GM19025 (cell line): ENCODE measurements around the gene ATG5.
"Not testable (repeated sequence)": the region's sequence is repeated elsewhere in the genome, so short reads cannot be mapped to it uniquely, and the experiment has no call there.

Experiments used
- ATAC-seq: cut with Tn5 transposase; IDR thresholded peaks from one replicate; pipeline ENCODE4 v1.9.1; 2021; ENCODE audit warnings: mild to moderate bottlenecking, low read depth, moderate library complexity; ENCODE audit not compliant: unreplicated experiment

ATG5 gene

DNA sequence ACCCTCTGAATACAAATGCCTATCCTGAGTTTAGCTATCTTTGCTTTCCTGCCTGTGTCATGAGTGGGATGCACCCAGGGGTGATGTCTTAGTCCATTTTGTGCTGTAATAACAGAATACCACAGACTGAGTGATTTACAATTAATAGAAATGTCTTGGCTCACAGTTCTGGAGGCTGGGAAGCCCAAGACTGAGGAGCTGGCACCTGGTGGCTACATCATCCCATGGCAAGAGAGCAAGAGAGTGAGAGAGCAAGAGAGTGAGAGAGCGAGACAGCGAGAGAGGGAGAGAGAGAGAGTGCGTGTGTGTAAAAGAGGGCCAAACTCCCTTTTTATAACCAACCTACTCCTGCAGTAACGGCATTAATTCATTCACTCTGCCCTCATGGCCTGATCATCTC, 162.6 kb downstream of the ATG5 start:
- no peak for ATAC-seq

DNA sequence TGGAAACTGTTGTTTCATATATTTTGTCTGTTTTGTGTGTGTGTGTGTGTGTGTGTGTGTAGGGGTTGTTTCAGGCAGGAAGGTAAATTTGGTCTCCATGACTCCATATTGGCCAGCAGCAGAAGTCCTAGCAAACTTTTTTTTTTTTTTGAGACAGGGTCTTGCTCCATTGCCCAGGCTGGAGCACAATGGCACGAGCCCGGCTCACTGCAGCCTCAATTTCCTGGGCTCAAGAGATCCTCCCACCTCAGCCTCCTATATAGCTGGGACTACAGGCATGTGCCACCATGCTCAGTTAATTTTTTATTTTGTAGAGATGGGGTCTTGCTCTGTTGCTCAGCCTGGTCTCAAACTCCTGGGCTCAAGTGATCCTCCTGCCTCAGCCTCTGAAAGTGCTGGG, 163.7 kb downstream of the ATG5 start:
- no peak for ATAC-seq

DNA sequence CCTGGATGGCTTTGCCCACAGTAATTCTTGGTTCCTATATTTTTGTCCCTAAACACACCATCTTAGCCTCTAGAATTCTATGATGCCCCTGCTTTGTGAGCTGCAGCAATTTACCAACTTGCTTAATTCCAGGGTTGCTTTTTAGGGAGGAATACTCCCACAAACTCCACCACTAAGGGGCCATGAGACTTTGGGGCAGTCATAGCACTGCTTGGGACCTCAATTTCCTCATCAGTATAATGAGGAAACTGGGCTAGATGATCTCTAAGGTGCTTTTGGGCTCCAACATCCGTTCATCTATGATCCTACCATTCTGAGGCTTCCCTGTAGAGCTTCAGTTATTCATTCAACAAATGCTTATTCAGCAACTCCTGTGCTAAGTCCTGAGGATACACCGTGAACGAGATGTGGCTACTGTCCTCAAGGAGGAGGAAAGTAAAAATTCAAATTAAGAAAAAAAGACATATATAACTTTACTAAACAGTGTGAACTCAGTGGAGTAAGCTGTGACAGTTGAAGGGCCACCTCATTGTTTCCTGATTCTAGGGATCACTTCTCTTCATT, 164.2 kb downstream of the ATG5 start:
- ATAC-seq: no peak

DNA sequence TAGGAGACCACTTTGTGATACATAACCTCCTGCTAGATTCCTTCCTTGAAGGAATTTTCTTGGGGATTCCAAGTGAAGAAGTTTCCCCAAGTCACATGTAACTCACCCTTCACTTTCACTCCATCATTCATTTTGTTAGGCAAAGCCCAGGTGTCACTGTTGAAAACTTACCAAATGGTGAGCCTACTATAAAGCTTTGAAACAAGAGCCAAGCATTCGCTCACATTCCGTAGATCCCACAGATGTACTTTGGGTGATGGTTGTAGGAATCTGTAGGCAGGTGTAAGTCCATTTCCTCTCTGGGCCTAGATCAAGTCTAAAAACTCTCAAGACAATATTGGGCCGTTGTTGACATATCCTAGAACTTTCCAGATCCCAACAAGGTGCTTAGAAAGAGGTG, 165.4 kb downstream of the ATG5 start:
- no peak for ATAC-seq

DNA sequence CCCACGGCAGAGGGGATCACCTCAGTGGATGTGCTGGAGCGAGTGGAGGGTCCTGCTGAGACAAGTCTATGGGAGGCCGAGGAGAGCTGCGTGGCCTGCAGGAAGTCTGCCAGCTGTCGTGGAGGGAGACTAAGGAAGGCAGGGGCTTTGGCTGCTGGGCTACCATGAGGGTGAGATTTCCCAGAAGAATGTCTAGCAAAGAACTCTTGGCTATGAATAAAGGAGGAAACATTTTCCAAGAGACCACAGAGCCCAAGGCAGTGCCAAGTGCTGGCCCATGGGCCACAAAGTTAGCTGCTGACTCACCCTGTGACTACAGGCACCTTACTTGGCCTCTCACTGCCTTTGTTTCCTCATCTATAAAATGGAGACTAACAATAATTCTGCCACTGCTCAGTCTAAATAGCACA, 166.0 kb downstream of the ATG5 start:
- no peak for ATAC-seq

DNA sequence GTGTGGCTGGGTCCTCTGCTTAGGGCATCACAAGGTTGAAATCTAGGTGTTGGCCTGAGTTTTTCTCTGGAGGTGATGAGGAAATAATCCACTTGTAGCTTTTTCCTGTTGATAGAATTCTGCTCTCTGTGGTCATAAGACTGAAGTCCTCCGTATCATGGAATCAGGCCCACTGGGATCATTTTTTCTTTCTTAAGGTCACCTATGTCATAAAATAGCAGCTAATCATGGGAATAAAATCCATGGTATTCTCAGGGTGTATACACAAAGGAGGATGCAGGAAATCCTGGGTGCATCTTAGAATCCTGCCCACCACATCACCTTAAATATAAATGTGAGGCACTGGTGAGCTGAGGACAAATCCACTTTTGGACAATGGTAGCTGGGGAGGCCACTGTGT, 166.7 kb downstream of the ATG5 start:
- no peak for ATAC-seq

DNA sequence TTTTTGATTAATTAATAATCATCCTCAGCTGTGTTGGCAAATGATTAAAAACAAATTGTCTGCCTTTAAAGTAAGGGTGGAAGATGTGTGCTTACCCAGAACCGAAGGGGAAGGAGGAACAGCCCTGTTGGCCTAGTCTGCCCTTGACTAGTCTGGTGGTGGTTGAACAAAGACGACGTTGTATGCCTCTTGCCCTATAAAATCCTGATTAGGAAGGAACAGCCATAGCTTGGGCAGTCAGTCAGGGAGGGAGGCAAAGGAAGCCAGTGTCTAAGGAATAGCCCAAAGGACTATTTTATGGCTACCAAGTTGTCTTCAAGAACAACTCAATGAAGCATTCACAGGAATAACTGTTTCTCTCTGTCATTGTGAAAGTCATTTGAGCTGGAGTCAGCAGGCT, 168.7 kb downstream of the ATG5 start:
- no peak for ATAC-seq

DNA sequence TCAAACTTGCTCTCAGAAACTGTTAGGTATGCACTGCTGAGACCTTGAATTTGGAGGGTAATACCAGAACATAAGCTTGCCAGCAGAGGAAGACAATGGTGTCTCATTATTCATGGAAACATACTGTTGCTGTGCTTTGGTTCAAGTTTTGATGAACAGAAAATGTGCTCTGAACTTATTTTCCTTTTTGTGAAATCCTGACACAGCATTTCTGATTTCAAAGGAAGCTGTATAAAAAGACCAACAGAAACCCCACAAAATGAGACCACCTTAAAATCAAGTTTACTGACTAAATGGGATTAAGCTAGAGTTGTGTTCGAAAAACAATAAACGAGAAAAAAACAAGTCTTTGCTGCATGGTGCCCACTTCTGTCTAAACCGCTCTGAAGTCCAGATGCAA, 169.1 kb downstream of the ATG5 start:
- ATAC-seq: no peak

DNA sequence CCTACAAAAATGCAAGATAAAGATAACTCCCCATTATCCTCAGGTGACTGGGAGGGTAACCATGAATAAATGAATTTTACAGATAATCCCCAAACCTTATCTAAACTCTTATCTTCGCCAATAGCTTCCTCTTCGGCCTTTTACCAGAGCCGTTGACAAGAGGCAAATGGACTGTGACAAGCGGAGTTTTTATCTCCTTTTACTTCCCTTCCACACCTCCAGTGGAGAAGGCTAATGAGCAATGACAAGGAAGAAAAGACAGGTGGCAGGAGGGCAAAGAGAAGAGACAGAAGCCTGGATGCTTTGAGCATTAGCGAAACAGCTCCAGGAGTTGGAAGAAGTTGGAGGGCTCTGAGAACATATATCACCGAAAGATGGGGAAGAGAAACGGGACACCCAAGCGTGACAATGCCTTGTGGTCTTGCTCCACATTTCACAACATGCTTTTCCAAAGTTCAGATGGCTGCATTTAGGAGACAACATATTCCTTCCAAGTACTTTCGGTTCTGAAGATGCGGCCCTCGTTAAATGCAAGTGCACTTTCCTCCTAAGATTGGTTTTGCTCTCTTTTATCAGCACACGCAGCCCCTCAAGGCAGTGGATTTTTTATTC, 170.2 kb downstream of the ATG5 start:
- no peak for ATAC-seq

DNA sequence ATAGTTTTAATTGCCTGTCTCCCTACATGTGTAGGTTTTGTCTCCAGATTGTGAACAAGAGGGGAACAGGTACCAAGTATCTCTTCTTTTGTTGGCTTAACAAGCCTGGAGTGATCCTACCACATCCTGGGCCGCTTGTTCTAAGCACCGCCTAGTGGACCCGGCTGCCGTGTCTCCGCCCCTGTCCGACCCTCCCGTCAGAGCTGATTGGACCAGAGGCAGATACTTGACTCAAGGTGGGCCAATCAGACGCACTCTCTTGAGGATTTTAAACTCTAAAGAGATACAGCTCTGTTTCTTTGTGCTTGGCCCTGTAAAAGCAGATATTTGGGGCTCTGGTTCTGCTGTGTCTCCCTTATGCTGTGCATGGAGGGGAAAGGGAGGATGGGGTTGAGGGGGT, 171.2 kb downstream of the ATG5 start:
- no peak for ATAC-seq

DNA sequence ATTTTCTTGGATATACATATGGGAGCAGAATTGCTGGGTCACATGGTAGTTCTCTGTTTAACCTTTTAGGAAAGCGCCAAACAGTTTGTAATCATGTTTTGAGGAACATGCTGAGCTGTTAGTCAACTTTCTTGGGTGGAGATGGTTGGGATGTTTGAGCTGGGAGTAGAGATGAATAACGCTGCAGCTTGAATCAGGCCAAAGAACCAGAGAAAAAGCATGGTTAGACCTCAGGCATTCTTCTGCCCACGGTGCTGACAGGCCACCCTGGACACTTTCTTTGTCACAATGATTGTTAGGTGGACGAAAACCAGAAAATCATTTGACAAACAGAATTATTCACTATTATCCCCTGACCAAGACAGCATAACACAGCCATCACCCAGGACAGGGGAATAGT, 172.6 kb downstream of the ATG5 start:
- ATAC-seq: no peak

DNA sequence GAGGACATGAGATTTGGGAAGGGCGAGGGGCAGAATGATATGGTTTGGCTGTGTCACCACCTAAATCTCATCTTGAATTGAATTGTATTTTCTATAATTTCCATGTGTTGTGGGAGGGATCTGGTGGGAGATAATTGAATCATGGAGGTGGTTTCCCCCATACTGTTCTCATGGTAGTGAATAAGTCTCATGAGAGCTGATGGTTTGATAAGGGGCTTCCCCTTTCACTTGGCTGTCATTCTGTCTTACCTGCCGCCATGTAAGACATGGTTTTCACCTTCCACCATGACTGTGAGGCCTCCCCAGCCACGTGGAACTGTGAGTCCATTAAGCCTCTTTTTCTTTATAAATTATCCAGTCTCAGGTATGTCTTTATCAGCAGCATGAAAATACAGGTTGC, 173.1 kb downstream of the ATG5 start:
- not testable (repeated sequence) for ATAC-seq

DNA sequence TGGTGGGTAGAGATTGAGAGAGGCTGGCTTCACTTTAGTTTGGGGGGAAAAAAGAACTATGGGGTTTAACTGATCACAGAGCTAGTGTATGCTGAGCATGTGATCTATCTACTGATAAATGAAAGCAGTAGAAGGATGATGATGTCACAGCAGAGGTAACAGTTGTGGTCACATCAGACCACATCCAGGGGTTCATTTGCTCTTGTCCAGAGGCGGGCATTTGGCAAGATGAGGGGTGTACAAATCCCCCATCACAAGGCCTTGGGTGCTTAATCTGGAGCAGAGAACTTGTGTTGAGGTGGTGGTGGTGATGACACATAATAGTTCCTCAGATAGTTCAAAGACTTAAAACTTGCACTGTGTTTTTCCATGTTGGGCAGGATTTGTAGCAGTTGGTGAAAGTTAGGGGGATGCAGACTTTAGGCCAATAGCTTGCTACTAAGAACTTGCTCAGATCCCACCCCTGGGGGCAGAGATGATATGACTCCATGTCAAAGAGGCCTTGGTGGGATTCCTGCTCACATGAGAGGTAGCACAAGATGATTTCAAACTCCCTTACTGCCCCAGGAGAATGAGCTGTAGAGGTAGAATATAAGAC, 176.0 kb downstream of the ATG5 start:
- ATAC-seq: no peak

DNA sequence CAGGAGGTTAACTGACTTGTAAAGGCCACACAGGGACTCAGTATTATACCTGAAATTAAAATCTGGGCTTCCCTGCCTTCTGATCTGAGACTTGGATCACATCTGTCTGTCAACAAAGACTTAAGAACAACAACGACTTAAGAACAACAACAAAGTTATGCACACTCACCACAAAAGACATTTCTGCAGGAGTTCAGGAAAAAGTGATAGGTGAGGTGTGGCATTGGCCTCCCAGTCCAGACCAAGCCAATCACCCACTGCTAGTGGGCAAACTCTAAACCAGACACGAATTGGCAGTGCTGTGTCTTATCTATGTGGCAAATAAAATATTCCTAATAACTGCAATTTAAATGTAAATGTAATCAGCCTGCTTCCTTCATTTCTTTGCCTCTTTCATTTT, 178.1 kb downstream of the ATG5 start:
- no peak for ATAC-seq

DNA sequence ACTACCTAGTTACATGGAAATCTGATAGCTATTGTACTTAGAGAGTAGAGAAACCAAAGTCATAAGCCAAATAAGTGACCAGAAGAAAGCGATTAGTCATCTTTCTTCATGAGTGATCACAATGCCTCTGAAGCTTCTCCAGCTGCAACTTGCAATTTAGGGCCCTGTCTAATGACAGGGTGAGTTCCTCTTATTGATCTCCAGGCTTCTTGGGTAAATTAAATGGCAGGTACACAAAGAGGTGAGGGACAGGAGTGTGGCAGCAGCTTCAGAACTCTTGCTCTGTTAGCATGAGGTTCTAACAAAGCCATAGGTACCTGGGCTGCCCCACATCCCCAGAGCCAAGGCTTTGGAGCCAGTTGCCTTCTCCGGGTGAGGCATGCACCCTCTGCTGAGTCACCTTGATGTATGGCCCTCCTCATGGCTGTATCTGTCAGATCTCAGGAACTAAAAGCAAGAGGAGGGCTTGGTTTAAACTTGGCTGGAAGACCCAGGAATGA, 178.7 kb downstream of the ATG5 start:
- peak; percentile 22 for ATAC-seq

DNA sequence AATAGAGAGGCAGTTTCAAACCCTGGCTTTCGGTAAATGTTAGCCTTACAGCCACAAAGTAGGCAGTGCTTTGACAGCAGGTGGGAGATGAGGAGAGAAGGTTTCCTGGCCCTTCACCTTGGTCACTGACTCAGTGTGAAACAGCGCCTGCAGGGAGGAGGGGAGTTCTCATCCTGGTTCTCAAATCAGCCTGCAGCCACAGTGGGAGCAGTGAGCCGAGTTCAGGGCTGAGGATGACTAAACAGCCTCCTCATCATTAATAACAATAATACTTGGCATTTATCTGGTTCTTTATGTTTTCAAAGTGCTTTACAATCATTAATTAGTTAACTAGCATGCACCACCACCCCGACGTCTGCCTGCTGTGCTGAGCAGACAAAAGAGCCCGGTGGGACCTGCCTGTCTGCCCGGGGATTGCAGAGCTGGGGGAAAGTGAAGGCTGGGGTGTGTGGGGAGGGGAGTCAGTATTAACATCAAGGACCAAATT, 179.8 kb downstream of the ATG5 start:
- peak; percentile 32 for ATAC-seq

DNA sequence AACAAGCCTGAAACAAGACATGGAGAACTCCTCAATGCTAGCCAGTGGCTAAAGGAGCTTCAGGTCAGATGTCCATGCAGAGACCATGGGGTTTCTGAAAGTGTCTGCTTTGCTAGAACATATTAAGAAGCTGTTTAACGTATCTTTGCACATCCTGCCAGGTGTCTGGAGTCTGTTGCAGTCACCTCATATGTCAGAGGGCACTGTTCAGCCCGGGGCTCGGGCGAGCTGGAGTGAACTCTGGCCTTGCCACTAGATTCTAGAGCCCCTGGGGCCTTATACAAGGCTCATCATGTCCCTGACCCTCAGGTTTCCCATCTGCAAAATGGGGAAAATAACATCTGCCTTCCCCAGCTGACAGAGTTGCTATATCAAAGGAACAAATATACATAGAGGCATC, 180.4 kb downstream of the ATG5 start:
- no peak for ATAC-seq

DNA sequence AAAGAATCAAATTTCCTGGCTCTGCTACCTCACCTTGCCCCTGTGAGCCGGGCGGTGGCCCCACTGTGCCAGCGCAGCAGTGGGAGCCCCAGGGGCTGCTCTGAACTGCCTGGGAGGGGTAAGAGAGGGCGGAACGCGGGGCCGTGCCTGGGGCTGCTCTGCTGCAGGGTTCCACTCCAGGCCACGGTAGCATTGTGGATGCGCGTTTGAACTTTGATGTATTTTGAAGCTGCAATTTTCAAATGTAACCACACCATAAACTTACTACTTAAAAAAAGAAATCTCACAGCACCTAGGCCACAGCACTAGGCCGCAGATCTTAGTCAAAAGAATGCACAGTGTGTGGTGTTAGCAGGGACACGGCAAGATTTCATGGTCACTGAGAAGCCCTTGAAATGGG, 181.9 kb downstream of the ATG5 start:
- ATAC-seq: no peak

DNA sequence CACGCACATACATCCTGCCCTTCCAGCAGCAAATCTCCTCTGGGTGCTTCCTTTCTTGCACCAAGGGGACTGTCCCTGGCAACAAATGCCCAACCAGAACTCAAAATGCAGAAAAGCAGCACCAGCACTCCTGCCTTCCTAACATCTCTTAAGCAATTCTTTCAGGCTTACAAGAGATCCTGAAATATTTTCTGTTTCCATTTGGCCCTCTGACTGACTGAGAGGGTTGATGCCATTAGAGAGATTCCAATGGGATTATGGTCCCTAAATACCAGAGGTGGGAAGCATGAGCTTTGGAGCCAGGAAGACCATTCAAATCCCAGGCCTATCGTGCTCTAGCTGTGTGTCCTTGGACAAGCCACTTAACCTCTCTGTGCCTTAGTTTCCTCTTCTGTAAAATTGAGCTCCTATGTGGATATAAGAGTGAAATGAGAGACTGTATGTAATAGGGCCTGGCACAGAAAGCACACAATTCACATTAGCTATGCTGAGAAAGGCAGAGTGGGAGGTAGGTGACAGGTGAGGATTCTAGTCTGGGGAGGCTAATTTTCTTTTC, 182.6 kb downstream of the ATG5 start:
- ATAC-seq: no peak

DNA sequence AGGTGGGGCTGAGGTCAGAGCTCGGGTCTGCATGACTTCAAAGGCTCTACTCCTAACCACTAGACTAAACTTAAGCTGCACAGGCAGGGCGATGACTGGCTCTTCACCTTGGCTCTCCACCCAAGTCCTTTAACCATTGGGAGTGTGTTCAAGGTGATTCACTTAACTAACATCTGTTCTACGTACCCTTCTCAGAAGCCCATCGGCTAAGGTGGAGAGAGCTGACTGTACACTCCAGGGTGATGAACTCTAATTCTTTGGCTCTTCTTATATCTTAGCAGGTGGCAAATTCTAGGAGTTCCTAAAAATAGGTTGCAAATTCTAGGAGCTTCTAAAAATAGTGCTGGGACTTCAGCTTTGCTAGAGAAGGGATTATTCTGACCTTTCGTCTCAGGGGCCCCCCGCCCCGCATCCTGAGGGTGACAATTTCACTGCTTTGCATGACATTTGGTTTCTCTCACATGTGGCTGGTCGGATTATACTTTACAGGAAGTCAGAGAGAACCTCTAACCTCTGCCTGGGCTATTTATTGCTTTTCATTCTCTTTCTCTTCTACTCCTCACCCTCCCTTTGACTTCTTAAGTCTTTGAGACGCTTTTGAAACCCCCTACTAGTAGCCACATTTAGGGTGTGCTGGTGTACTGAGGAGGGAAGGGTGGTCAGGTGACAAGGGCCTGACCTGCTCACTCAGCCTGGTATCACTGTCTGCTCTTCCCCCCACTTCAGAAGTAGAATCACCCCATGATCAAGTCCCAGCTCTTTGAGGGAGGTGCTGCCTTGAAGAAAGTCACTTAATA, 183.9 kb downstream of the ATG5 start:
- peak; percentile 70 for ATAC-seq

DNA sequence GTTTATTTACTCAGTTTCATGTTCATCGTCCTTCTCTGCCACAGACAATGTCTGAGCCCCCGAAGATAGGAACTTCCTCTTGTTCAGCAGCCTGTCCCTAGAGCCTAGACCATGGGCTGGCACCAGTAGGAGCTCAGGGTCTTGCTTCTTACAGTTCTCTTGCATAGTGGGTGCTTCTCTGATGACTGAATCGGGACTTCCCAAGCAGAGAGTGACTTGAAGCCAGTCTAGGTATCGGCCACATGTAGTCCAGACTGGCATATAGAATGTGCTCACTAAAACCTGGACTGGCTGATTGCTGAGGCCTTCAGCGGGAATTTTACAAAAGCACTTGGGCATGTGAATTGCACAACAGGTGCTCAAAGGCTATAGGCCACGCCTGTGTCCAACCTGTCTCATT, 187.4 kb downstream of the ATG5 start:
- ATAC-seq: no peak
